ENCODE results near the gene KIF13A.

GRCh38 chr6:17968876-17969275 lies 18.6 kb downstream of the KIF13A start:
- TF ChIP-seq CTCF (IDR thresholded peaks at IDR 0.05; ENCODE audit: low read depth, low read length, missing input control) (no peak), REST (IDR thresholded peaks at IDR 0.05) (no peak), GABPA (IDR thresholded peaks at IDR 0.05 in 1 of 2, conservative IDR thresholded peaks at IDR 0.05 in 1 of 2) (no peak), ZBTB33 (IDR thresholded peaks at IDR 0.05) (no peak), NR2F2 (IDR thresholded peaks at IDR 0.05) (no peak), SP1 (IDR thresholded peaks at IDR 0.05) (no peak), YY1 (IDR thresholded peaks at IDR 0.05) (no peak), RAD21 (IDR thresholded peaks at IDR 0.05) (no peak)
